HG03066 (cell line): Measurements from ENCODE around the gene CTBP2.

Source experiments
- ATAC-seq: cut with Tn5 transposase; IDR thresholded peaks from one replicate; pipeline ENCODE4 v1.9.1; 2021; ENCODE audit warnings: low read depth; ENCODE audit not compliant: unreplicated experiment

The CTBP2 gene

GRCh38 chr10:124963866-124964720 lies 196.3 kb downstream of the CTBP2 start:
- ATAC-seq = no peak

- no peak for ATAC-seq
Measured at GRCh38 chr10:124962421-124962820, 197.9 kb downstream of the CTBP2 start.

DNA sequence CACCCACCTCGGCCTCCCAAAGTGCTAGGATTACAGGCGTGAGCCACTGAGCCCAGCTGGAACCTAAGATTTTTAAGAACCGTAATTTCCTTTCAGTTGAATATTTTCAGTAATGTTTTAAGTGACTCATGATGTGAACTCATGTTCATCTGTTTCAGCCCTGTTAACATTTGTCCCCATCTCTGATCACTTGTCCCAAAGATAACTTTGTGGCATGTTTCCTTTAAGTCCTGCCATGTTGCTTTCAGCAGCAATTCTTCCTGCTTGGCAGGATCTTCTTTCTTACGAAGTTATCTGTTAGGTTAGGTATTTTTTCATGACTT lies 199.2 kb downstream of the CTBP2 start:
- no peak for ATAC-seq

DNA sequence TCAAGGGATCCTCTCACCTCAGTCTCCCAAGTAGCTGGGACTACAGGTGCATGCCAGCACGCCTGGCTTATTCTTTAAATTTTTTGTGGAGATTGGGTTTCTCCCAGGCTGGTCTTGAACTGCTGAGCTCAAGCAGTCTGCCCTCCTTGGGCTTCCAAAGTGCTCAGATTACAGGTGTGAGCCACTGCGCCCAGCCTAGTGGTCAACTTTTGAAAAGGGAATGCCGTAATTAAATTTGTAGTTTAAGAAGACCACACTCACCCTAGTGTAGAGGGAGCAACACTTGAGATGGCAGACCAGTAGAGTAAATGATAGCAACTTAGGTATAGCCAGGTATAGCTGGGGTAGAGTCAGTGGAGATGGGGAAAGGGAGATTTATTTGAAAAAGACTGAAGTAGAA lies 200.8 kb downstream of the CTBP2 start:
- ATAC-seq = no peak

- ATAC-seq = no peak
Measured at GRCh38 chr10:124957404-124957947, 202.9 kb downstream of the CTBP2 start.

GRCh38 chr10:124956764-124957163 lies 203.6 kb downstream of the CTBP2 start:
- no peak for ATAC-seq

- ATAC-seq = no peak
Measured at GRCh38 chr10:124955868-124956267, 204.5 kb downstream of the CTBP2 start.

- no peak for ATAC-seq
Measured at GRCh38 chr10:124955243-124955642, 205.1 kb downstream of the CTBP2 start.

GRCh38 chr10:124953421-124953820 lies 206.9 kb downstream of the CTBP2 start:
- ATAC-seq = no peak

DNA sequence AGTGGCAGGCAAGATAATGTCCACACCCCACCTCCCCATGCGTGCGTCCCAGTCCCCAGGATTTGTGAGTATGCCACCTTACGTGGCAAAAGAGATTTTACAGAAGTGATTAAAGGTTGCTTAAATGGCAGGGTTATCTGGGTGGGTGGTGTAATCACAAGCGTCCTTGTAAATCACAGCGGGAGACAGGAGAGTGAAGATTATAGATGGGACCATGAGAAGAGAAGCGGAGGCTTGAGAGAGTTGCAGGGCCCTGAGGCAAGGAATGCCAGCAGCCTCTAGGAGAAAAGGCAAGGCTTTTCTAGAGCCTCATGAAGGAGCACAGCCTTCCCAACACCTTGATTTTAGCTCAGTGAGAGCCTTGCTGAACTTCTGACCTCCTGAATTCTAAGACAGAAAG lies 208.2 kb downstream of the CTBP2 start:
- ATAC-seq = no peak

DNA sequence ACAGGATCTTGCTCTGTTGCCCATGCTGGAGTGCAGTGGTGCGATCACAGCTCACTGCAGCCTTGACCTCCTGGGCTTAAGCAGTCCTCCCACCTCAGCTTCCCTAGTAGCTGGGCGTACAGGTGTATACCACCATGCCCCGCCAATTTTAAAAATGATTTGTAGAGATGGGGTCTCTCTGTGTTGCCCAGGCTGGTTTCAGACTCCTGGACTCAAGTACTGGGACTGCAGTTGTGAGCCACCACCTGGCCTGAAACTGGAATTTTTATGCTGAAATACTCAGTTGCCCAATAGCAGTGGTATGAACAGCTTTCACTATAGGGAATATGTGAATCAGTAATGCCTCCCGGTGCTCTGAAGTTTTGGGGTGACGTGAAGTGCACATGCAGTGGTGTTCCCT lies 210.8 kb downstream of the CTBP2 start:
- no peak for ATAC-seq

GRCh38 chr10:124946945-124947344 lies 213.4 kb downstream of the CTBP2 start:
- ATAC-seq = no peak

GRCh38 chr10:124944982-124945381 lies 215.4 kb downstream of the CTBP2 start:
- ATAC-seq = no peak

DNA sequence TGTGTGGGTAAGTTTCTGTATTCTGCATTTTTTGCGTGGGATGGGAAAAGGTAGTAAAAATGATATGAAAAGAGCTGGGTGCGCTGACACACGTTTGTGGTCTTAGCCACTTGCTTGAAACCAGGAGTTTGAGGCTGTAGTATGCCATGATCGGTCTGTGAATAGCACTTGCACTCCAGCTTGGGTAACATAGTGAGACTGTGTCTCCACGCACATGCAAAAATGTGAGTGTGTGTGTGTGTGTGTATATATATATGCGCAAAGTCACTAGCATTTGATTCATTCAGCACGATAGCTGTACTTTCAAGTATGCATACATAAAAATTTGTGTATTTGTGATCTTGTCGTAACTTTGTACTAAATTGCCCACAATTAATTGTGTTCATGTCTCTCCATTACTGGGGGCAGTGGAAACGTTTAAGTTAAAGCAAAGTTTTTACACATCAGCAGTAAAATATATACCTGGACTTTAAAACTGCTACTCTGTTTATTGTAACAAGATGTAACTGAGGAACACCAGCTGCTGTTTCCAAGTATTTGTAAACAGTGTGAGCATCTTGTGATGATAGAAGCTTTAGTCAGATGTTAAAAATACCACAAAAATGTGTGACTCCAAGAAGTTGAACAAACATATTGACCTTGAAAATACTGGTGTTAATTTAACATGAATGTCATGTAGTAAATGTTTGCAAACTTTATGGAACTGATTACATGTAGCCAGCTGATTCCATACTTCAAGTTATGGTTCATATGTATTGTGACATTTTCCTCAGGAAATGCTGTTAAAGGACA lies 216.9 kb downstream of the CTBP2 start:
- ATAC-seq = no peak

DNA sequence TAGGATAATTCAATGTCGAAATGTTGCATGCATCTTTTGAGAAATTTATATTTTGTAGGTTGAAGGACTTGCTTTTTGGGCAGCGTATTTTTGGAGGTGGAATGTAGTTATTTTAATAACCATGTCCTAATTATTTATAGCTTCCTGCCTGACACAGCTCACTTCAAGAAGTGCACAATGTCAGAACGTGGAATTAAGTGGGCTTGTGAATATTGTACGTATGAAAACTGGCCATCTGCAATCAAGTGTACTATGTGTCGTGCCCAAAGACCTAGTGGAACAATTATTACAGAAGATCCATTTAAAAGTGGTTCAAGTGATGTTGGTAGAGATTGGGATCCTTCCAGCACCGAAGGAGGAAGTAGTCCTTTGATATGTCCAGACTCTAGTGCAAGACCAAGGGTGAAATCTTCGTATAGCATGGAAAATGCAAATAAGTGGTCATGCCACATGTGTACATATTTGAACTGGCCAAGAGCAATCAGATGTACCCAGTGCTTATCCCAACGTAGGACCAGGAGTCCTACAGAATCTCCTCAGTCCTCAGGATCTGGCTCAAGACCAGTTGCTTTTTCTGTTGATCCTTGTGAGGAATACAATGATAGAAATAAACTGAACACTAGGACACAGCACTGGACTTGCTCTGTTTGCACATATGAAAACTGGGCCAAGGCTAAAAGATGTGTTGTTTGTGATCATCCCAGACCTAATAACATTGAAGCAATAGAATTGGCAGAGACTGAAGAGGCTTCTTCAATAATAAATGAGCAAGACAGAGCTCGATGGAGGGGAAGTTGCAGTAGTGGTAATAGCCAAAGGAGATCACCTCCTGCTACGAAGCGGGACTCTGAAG lies 217.8 kb downstream of the CTBP2 start:
- ATAC-seq = no peak

GRCh38 chr10:124941823-124942222 lies 218.5 kb downstream of the CTBP2 start, which contains the start of gene ZRANB1:
ZRANB1 (plus strand) TSS chr10:124942123; CDS start chr10:124942494, 371 bp downstream.
- ATAC-seq = no peak

GRCh38 chr10:124939290-124939689 lies 221.1 kb downstream of the CTBP2 start:
- ATAC-seq = no peak

GRCh38 chr10:124936813-124937212 lies 223.6 kb downstream of the CTBP2 start:
- no peak for ATAC-seq

- ATAC-seq = no peak
Measured at GRCh38 chr10:124935946-124936345, 224.4 kb downstream of the CTBP2 start.
